ENCODE results near the gene FAT1.

FAT1 gene

DNA sequence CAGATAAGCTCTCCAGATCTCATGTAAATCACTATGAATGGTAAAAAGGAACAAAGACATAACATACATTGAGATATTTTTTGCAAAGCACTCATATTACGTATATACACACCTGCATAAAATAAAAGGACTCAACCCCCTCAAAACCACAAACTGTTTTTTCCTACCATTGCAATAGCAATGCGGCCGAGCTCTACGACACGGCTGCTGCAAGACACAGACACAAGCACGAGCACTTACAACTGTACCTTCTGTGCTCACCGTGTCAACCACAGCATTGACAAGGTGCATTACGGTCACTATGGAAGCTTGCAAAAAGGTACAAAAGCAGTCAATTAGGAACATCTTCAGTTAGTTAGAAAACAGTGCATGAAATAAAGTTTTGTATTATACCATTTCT lies 131.2 kb downstream of the FAT1 start:
- in situ Hi-C loops (cut with HindIII; ENCODE audit: low sequenced_read_pairs), result loop anchor here (10.0 kb wide), 1 partner anchor 298 kb away; no protein-coding TSS in a partner anchor
- DNase-seq (ENCODE audit: low read depth), result no peak
- no peak overlapping the region for H3K4me3 ChIP-seq (ENCODE audit: low read depth, low read length)
- TF ChIP-seq, protein P1, sequence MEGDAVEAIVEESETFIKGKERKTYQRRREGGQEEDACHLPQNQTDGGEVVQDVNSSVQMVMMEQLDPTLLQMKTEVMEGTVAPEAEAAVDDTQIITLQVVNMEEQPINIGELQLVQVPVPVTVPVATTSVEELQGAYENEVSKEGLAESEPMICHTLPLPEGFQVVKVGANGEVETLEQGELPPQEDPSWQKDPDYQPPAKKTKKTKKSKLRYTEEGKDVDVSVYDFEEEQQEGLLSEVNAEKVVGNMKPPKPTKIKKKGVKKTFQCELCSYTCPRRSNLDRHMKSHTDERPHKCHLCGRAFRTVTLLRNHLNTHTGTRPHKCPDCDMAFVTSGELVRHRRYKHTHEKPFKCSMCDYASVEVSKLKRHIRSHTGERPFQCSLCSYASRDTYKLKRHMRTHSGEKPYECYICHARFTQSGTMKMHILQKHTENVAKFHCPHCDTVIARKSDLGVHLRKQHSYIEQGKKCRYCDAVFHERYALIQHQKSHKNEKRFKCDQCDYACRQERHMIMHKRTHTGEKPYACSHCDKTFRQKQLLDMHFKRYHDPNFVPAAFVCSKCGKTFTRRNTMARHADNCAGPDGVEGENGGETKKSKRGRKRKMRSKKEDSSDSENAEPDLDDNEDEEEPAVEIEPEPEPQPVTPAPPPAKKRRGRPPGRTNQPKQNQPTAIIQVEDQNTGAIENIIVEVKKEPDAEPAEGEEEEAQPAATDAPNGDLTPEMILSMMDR (IDR thresholded peaks at IDR 0.05; ENCODE audit: low read depth, low read length, missing control alignments), result no peak

DNA sequence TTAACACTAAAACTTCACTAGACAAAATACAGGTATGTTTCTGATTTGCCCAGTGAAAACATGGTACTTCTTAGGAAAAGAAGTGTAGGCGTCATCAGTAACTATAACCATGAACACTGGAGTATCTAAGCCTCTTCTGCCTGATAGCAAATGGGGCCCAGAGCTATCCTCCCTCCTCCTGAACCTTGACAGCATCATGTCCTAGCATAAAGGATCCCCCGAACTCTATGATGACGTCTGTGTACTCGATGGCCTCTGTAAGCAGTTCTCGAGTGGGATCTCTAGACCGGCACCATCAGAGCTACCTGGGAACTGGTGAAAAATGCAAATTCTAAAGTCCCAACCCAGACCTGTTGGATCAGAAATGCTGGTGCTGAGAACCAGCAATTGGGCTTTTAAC lies 132.0 kb downstream of the FAT1 start:
- TF ChIP-seq, protein P1 (IDR thresholded peaks at IDR 0.05; ENCODE audit: low read depth, low read length, missing control alignments), result no peak
- no peak for DNase-seq (ENCODE audit: low read depth)
- H3K4me3 ChIP-seq (ENCODE audit: low read depth, low read length), result no peak overlapping the region
- in situ Hi-C loops (cut with HindIII; ENCODE audit: low sequenced_read_pairs), result loop anchor here (10.0 kb wide), 1 partner anchor 297 kb away; no protein-coding TSS in a partner anchor

DNA sequence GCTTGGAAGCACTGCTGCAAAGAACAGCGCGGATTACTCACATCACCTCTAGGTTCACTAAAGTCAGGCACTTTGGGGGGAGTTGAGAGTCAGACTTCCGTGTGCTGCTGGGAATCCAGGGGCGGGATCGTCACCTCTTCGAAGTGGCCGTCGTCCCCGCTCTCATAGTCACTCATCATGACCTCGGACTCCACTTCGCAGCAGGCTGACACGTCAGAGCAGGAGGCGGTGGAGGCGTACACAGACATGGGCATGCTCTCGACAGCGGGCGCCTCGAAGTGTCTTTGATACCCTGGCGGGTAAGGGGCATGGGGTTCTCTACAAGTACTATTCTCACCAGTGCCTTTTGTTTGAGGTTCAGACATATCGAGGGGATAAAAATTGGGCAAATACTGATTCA lies 135.2 kb downstream of the FAT1 start:
- no peak for DNase-seq (ENCODE audit: low read depth)
- H3K4me3 ChIP-seq (ENCODE audit: low read depth, low read length), result no peak overlapping the region
- in situ Hi-C loops (cut with HindIII; ENCODE audit: low sequenced_read_pairs), result loop anchor here (5.0 kb wide), 1 partner anchor 69 kb away; no protein-coding TSS in a partner anchor
- TF ChIP-seq, protein P1 (IDR thresholded peaks at IDR 0.05; ENCODE audit: low read depth, low read length, missing control alignments), result no peak

DNA sequence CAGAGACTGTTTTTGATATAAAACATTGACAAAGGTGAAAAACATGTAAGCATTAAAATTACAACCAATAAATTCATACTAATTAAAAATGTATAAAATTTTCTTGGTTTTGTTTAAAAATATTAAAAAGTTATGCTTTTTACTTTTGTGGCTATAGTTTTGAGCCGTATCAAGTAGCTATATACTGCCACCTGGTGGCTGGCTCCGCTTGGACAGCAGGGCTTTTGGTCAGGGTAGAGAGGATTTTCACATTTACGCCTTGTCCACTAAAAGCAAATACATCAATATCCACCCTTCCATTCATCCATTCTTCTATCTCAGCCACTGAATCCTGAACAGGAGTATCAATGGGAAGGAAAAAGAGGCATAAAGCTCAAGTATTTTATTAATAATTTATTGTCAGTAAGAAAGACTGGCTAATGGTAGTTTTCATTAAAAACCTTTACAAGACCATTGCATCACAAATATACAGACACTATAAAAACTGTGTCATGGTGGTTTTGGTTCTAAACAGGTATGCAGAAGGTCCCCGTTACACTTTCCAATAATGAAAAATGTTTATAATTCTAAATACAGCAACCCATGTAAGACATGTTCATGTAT lies 136.1 kb downstream of the FAT1 start:
- in situ Hi-C loops (cut with HindIII; ENCODE audit: low sequenced_read_pairs), result loop anchor here (5.0 kb wide), 1 partner anchor 70 kb away; no protein-coding TSS in a partner anchor
- TF ChIP-seq, protein P1 (IDR thresholded peaks at IDR 0.05; ENCODE audit: low read depth, low read length, missing control alignments), result peak; percentile 89
- H3K4me3 ChIP-seq (ENCODE audit: low read depth, low read length), result no peak overlapping the region
- peak; percentile 46 for DNase-seq (ENCODE audit: low read depth)

DNA sequence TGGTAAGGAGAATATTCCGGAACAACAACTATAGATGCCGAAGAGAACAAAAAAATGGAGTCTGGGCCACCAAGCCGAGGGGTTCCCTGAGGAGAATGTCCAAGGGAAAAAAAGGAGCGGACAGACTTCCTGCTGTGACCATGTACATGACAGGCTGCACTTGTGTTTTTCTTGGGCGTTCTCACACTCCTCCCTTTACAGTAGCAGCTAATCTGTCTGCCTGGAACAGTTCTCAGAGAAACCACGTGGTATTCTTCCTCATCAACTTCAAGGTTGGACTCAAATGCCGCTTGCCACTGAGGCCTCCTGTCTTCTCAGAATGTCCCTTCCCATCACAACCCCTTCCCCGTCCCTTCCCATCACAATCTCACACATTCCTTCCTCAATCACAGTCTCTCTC lies 137.5 kb downstream of the FAT1 start:
- DNase-seq (ENCODE audit: low read depth), result no peak
- H3K4me3 ChIP-seq (ENCODE audit: low read depth, low read length), result no peak overlapping the region
- TF ChIP-seq, protein P1 (IDR thresholded peaks at IDR 0.05; ENCODE audit: low read depth, low read length, missing control alignments), result no peak
- in situ Hi-C loops (cut with HindIII; ENCODE audit: low sequenced_read_pairs), result loop anchor here (5.0 kb wide), 1 partner anchor 71 kb away; no protein-coding TSS in a partner anchor

DNA sequence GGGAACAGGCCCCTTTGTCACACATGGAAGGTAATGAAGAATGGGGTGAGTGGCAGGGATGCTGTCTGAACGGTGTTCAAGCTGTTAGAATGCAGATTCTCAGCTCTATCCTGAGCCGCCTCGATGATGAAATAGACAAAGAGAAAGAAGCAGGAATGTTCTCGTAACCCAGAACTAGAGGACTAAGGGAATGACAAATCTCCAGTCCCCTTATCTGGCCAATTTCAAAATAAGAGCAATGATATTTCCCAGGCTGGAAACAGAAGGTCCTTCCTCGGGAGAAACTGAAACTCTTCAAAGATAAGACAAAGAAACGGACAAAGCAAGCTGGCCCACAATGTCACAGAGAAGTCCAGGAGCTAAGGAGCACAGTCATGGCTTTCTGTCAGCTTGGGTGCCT lies 138.7 kb downstream of the FAT1 start:
- DNase-seq (ENCODE audit: low read depth), result no peak
- H3K4me3 ChIP-seq (ENCODE audit: low read depth, low read length), result no peak overlapping the region
- in situ Hi-C loops (cut with HindIII; ENCODE audit: low sequenced_read_pairs), result loop anchor here (5.0 kb wide), 1 partner anchor 72 kb away; no protein-coding TSS in a partner anchor
- TF ChIP-seq, protein P1 (IDR thresholded peaks at IDR 0.05; ENCODE audit: low read depth, low read length, missing control alignments), result no peak

Measured in astrocyte of the cerebellum (primary cell).